Measurements from ENCODE around the gene IL37.
"Not testable (repeated sequence)": the region's sequence is repeated elsewhere in the genome, so short reads cannot be mapped to it uniquely, and the experiment has no call there.

The IL37 gene

DNA sequence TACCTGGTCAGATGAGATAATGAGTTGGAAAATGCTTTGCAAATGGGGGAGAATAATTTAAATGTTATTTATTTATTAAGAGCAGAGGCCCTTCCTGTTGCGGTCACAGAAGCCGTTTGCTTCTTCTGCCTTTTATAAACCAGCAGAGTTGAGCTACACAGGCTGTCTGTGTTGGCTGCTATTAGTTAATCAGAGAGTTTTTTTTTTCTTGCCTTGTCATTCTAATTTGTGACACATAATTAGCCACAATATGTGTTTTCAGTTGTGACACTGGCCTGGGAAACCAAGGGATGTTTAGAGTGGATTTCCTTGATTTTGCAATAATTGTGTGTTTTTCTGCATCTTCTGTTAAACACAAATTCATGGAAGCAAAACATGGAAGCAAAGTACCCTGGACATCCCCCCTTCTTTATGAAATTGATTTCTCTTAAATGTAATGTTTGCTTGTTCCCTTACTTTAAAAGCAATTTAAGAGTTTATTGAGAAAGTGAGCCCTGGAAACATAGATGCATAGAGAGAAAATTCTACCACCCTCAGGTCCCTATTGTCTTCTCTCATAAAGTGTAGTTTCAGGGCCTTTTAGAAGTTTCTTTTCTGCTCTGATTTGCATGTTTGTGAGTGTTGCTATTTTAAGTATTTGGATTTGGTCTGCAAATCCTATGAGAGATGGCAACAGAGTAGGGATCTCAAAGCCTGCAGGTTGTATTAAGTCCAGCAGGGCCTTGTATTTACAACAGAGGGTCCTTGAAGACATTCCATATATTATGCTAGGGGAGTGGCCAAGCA is 22.8 kb upstream of the IL37 start:
- no peak for DNase-seq (ENCODE audit: low spot score)

DNA sequence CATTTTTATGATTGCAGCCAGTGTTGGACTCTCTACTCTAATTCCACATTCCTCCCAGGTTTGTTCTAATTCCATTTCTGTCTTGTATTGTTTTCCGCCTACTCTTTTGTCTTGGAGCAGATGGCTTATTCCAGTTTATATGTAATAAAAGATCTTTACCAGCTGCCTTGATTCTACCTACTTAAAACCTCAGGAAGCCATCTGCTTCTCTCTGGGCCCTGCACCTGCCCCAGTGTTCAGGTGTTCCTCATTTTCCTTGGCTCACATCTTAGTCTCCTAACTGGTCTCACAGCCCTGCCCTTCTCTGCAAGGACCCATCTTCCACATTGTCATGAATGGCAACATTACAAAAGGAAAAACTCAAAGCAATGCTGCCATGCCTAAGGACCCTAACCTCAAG is 21.0 kb upstream of the IL37 start:
- DNase-seq (ENCODE audit: low spot score), result no peak

DNA sequence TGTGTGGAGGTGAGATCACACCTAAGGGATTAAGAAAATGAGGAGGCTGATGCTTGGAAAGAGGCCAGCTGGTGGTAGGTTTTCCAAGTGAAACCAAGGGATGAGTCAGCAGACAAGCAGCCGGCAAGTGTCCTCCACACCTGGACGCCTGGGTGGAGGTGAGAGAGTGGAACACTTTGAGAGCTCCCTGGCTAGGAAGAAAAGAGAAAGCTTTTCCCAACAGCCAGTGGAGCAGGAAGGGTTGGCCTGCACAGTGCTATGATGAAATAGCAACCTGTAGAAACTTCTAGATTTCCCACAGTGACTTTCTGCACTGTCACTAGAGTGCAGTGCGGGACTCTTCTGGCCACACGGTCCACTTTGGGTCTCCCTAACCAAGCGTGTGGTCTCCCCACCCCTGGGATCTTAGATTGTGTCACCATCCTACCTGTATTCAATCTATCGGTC is 19.6 kb upstream of the IL37 start:
- no peak for DNase-seq (ENCODE audit: low spot score)

DNA sequence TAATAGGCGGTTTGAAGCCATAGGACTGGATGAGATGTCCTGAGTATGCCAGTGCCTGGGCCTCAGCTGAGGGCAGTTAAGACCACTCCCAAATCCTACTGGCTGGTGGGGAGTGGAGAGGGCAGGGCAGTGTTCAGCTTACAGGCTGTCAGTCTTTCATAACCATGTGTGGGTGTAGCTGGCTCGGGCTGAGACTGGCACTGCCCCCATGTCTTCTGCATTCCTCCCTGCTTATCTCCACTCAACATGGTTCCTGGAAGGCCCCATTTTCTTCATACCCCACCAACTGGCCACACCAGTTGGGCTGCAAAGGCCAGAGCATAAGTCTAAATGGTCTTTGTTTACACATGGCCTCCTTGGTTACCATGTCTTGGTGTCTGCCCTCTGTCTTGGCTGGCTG is 17.2 kb upstream of the IL37 start:
- no peak for DNase-seq (ENCODE audit: low spot score)

DNA sequence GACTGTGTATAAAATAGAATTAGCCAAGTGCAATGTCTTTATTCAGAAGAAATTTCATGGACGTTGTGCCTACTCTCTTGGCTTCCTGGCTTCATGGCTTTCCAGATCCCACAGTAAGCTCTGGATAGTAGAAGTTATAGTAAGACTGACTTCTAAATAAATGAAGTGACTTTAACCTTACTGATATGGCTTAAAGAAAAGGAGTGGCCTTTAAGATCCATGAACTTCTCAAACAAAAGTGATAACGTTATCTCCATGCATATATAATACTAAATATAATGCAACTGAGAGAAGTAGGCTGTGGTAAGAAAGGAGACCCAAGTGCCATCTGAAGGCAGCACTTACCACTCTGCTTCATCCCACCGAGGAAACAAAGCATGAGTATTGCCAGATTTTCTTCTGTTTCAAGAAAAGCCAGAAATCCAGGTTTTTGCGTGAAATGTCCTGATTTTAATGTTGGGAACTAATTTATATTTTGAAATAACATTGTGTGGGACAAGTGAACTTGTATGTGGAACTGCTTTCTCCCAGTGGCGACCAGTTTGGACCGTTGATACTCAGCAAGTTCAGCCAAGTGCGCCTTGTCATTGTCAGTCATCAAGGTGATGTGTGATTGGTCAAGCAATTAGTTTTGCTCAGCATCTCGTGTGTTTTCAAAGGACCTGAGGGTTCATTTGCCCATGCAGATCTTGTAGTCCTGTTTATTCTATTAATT is 13.9 kb upstream of the IL37 start:
- DNase-seq (ENCODE audit: low spot score), result no peak

DNA sequence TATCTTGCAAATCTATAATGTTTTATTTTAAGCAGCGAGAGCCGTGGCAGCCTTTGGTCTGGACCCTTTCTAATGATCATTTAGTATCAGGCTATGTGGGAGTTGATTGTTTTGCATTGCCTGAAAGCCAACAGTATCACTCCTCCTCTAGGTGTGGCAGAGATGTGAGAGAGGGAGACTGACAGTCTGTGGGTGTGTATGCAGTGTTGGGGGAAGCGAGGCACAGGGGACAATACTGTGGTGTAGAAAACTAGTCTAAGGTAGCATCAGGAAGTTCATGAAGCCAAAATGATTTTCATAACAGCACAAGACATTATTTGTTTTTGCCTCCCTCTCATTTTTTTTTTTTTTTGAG is 13.4 kb upstream of the IL37 start:
- DNase-seq (ENCODE audit: low spot score), result no peak

DNA sequence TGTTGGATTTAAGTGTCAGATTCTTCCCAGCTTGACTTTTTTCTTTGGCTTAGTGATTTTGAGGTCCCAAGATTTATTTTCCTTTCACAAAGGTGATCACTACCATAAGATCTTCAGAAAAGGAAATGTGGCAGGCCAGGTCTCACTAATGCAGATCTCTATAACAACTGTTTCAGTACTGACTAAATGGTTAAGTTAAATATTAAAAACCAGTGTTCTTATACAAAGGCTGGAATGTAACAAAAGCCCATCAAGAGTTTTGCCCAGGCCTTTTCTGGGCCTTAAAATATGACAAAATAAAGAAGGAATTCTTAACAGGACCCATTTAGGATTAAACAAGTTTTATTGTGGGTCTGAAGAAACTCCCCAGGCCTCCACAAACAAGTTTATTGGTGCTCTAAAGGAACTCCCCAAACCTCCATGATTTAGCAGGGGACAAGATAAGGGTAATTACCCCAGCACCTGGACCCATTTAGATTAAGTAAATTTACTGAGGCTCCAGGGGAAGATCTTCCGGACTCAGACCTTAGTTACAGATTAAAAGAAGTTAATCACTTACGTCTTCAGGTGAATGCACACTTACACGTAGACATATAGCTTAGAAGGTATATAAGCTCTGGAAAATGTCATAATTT is 9.4 kb upstream of the IL37 start:
- not testable (repeated sequence) for DNase-seq (ENCODE audit: low spot score)

DNA sequence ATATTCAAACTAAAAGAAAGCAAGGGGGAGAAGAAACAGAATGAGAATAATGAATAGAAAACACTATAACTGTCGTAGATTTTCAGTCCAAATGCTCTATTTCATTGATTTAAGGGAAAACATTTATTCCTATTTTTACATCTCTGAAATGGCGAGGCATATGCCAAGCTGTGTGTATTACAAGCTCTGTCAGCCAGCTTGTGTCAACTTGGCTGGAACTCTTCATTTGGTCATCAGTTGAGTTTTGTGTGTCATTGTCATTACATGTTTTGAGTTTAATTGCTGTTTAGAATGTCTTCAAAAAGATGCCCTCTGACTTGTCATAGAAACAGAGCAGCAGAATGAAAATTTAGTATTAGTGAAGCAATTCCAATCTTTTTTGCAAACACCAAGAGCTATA is 8.1 kb upstream of the IL37 start:
- DNase-seq (ENCODE audit: low spot score), result no peak

DNA sequence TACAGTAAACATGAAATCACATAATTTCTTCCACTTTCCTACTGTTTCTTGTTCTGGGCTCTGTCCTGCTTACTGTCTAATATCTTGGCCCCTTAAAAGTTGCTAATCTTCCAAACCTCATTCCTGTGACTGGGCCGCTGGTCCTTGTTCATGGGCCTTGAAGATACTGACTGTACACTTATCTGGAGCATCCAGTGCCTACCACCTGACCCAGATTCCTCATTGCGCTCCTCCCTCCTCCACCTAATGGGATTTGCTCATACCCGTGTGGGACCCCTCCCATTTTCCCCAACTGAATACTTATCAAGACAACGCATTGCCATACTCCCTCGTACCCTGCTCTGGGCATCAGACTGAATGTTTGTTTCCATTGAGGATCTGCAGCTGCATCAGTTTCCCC is 6.1 kb upstream of the IL37 start:
- DNase-seq (ENCODE audit: low spot score), result no peak

DNA sequence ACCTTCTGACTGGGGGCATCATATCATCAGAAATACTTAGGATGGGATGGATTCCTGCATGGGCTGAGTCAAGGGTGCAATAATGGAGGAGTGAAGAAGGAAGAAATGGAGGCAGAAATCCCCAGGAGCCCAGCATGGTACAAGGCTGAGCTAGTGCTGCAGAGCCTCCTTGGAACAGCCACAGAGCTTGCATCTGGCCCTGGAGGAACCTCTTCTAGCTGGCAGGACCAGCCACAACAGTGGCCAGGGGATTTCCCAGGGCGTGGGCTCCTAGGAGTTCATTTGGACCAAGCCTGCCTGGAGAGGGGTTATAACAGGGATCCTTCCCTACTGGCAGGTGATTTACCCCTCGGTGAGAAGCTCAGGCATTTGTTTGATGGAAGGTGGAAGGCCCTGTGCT is 4.7 kb upstream of the IL37 start:
- DNase-seq (ENCODE audit: low spot score), result no peak

DNA sequence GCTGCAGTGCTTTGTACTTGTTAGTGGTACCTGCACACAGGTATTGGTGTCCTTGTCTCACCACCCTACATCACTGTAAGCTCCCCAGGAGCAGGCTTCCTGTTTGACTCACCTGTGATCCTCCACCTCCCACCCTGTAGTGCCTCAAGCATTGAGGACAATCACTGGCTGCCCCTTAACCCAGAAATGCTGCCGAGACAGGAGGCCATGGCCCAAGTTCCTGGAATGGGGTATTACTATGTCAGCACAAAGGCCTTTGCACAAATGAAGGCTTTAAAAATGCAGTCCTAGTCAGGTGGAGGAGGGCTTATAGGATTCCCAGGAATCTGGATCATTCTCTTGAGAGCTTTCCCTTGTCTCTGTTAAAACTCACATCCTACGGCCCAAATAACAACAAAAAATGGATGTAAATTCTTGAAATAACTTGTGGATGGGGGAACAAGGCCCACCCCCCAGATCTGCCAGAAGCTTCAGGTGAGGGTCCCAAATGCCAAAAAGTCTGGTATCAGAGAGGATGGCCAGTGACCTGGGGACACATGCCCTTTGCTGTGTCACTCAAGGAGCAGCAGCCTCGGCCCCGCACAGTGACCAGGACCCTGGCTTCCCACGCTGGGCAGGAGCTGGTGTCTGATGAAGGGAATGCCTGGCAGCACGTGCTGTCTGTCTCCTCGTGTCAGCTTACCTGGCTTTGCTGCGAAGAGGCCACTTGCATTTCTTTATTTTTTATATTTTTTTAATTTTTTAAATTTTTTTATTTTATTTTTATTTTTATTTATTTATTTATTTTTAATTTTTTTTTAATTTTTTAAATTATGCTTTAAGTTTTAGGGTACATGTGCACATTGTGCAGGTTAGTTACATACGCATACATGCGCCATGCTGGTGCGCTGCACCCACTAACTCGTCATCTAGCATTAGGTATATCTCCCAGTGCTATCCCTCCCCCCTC is 3.7 kb upstream of the IL37 start:
- no peak for DNase-seq (ENCODE audit: low spot score)

DNA sequence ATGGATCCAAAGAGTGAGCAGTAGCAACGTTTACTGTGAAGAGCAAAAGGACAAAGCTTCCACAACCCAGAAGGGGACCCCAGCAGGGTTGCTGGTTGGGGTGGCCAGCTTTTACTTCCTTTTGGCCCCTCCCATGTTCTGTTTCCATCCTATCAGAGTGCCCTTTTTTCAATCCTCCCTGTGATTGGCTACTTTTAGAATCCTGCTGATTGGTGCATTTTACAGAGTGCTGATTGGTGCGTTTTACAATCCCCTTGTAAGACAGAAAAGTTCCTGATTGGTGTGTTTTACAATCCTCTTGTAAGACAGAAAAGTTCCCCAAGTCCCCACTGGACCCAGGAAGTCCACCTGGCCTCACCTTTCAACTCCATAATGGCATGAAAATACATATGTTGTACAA is 2.4 kb upstream of the IL37 start:
- DNase-seq (ENCODE audit: low spot score), result not testable (repeated sequence)

DNA sequence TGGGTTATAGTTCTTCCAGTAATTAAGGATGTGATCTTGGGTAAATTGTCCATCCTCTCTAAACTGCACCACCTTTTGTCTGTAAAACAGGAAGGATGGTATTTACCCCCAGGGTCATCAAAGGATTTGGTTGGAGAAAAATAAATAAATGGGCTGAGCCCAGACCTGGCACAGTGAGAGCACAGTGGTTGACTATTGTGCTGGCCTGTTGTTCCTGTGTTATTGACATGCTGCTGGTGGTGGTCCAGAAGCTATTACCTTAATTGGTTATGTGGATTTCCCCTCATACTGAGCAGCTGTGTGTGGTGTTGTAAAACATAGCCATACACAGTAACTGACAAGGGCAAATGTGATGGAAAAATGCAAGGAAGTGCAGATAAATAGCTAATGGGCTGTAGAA is 746 bp upstream of the IL37 start:
- DNase-seq (ENCODE audit: low spot score), result no peak

DNA sequence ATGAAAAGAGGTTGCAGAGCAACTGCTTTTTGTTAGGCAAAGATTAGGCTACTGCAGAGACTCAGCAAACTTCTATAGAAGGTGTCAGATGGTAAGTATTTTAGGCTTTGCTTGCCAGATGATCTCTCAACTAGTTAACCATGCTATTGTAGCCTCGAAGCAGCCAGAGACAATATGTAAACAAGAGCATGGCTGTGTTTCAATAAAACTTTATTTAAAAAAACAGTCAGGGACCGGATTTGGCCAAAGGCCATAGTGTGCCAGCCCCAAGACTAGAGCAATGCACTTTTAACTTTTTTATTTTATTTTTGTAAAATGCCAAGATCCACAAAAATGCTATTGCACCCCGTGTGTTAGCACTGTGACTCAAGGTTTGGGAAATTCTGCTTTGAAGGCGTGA is 1.4 kb downstream of the IL37 start:
- DNase-seq (ENCODE audit: low spot score), result no peak

DNA sequence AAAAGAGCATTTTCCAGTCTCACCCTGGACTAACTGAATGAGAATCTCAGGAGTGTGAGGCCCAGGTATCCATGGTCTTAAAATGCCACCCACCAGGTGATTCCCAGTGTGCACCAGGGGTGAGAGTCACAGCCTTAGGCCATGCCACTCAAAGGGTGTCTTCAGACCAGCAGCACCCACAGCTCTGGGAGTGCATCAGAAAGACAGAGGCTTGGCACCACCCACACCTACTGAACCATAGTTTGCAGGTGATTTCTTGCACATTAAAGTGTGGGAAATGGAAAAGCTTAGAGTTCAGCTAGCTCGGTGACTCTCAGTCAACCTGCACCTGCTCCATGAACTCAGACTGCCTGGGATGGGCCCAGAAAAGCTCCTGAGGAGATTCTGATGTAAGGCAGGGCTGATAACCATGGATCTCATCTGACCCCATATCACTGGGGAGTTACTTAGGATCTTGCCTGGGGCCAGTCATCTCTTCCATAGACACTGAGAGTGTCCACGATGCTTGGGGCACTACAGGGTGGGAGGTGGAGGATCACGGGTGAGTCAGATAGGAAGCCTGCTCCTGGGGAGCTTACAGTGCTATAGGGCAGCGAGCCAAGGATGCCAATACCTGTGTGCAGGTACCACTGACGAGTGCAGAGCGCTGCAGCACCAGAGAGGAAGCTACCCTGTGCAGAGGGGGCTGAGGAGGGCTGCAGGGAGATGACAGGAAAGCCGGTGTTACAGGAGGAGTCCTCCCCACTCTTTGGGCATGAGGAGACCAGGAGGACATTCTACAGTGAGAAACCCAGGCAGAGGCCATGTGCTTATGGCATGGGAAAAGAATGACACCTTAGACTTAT is 4.6 kb downstream of the IL37 start:
- no peak for DNase-seq (ENCODE audit: low spot score)

DNA sequence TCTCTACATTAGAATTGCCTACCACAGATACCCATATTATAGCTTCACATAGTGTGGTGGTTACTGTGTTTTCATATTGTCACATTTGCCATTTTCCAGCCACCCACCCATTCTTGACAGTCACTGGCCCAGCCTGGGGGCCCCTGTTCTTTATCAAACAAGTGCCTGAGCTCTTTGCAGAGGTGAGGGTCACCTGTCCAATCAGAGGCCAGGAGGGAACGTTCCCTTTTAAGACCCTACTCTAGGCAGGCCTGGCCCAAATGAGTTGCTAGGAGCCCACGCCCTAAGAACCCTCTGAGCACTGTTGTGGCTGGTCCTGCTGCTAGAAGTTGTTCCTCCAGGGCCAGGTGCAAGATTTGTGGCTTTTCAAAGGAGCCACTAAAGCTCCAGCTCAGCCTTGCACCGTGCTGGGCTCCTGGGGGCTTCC is 5.2 kb downstream of the IL37 start:
- DNase-seq (ENCODE audit: low spot score), result no peak

DNA sequence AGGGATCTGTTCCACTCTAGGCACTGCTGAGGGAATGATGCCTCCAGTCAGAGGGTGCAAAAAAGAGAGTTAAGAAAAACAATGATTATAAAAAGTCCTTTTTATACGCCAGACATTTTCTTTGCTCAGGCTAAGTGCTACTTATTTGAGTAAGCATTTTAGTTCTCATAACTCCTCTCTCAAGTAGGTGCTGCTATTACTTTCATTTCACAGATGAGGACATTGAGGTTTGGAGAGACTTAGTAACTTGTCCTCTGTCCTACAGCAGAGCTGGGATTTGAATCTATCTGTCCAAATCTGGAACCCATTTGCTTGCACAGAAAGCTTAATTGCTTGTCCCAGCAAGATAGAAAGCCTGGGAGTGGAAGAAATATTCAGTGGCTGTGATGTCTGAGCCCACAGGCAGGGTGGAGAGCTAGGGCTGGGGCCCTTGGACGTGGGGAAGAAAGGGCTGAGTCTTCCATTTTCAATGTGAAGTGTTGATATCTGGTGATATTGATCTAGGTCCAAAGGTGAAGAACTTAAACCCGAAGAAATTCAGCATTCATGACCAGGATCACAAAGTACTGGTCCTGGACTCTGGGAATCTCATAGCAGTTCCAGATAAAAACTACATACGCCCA is 5.8 kb downstream of the IL37 start:
- DNase-seq (ENCODE audit: low spot score), result no peak

DNA sequence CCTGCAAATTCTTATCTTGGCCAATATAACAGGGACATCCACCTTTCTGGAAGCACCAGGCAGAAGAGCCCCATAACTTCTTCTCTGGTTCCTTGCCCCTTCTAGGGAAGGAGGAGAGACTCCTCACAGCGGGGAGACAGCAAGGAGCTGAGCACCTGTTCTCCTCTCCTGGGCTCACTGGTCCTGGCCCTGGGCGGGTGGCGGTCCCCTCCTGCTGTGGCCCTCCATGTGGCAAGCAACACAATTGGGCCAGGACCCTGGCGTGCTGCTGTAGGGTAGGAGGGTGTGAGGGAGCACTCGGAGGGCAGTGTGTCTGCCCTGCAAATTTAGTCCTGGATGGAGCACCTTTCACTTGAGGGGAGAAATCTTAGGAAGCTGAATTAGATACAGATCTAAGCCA is 6.9 kb downstream of the IL37 start:
- no peak for DNase-seq (ENCODE audit: low spot score)

DNA sequence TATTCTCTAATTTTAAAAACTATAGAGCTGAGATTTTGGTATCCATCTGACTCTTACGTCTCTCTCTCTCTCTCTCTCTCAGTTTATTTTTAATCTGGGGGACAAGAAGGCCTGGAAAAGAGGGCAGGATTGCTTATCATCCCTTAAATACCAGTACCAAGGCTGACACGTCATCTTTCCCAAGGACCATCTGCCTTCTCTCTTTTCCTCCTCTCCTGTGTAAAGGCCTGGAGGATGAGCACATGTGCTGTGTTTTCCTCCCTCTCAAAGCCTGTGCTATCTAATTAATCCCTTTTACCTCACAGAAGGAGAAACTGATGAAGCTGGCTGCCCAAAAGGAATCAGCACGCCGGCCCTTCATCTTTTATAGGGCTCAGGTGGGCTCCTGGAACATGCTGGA is 7.3 kb downstream of the IL37 start:
- DNase-seq (ENCODE audit: low spot score), result no peak

DNA sequence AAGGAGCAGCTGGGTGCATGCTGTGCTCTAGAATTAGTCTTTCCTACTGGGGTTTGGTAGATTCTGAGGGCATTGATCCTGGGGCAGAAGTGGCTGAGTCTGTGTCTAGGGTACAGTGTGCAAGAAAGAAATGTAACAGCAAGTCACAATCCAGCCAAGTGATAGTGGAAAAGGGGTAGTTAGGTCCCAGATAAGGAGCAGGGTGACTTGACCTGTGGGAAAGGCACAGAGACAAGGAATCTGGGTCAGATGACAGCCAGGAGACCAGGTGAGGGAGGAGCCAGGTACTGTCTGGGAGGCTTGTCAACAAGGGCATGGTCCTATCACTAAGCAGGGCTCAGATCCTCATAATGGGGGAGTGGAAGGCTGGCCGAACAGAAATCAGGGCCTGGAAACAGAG is 8.1 kb downstream of the IL37 start:
- no peak for DNase-seq (ENCODE audit: low spot score)
